WERI-Rb-1 (cell line): ENCODE measurements around the gene FRAS1.
"Not testable (repeated sequence)": the region's sequence is repeated elsewhere in the genome, so short reads cannot be mapped to it uniquely, and the experiment has no call there.

ENCODE experiments used
- DNase-seq: peaks from one replicate; pipeline ENCODE4 v3.0.0-alpha.2; 2020
- H3K27ac ChIP-seq: fragments of 250-450 bp; sonication (Bioruptor Pico); 2 replicates; pipeline ENCODE4 v1.5.1; 2020; ENCODE audit warnings: mild to moderate bottlenecking, moderate library complexity
- H3K27me3 ChIP-seq: fragments of 250-450 bp; sonication (Bioruptor Pico); 2 replicates; pipeline ENCODE4 v1.5.1; 2021; ENCODE audit warnings: mild to moderate bottlenecking, low read depth, moderate library complexity; ENCODE audit not compliant: insufficient read depth, severe bottlenecking
- H3K36me3 ChIP-seq: fragments of 250-450 bp; sonication (Bioruptor Pico); 2 replicates; pipeline ENCODE4 v1.5.1; 2020; ENCODE audit warnings: mild to moderate bottlenecking, moderate library complexity
- H3K4me3 ChIP-seq: 2 replicates; pipeline ENCODE4 v1.5.1; 2011; ENCODE audit warnings: low read depth, mild to moderate bottlenecking, control low read depth, low read length
- H3K9me3 ChIP-seq: fragments of 250-450 bp; sonication (Bioruptor Pico); 2 replicates; pipeline ENCODE4 v1.5.1; 2021; ENCODE audit warnings: mild to moderate bottlenecking, moderate library complexity; ENCODE audit not compliant: severe bottlenecking
- CTCF ChIP-seq: IDR thresholded peaks from 2 replicates; pipeline ENCODE4 v1.5.1; 2011; ENCODE audit warnings: low read depth, mild to moderate bottlenecking, control low read depth, inconsistent platforms, low read length

Gene FRAS1

GRCh38 chr4:78534286-78534955 is 477.3 kb downstream of the FRAS1 start:
- no peak overlapping the region for H3K27ac ChIP-seq
- DNase-seq = no peak
- H3K36me3 ChIP-seq = no peaks in the 10 kb centered on the region
- no peaks in the 10 kb centered on the region for H3K27me3 ChIP-seq
- H3K9me3 ChIP-seq = peaks cover 2% of the 10 kb centered on the region
- no peak overlapping the region for H3K4me3 ChIP-seq
- TF ChIP-seq CTCF = no peak

- DNase-seq = no peak
- TF ChIP-seq CTCF = no peak
- no peak overlapping the region for H3K4me3 ChIP-seq
- no peak overlapping the region for H3K27ac ChIP-seq
- H3K9me3 ChIP-seq = peaks cover 2% of the 10 kb centered on the region
- no peaks in the 10 kb centered on the region for H3K36me3 ChIP-seq
- H3K27me3 ChIP-seq = no peaks in the 10 kb centered on the region
Observed at GRCh38 chr4:78542373-78542772, 485.2 kb downstream of the FRAS1 start.

- Histone ChIP-seq H3K36me3 (no peaks in the 10 kb centered on the region), H3K27ac (no peak overlapping the region), H3K9me3 (peaks cover 2% of the 10 kb centered on the region), H3K4me3 (no peak overlapping the region), H3K27me3 (no peaks in the 10 kb centered on the region)
- DNase-seq = no peak
- no peak for TF ChIP-seq CTCF
Observed at GRCh38 chr4:78543424-78544125, 486.5 kb downstream of the FRAS1 start.

GRCh38 chr4:78544678-78545077 is 487.6 kb downstream of the FRAS1 start:
- H3K9me3 ChIP-seq = no peaks in the 10 kb centered on the region
- no peak for DNase-seq
- TF ChIP-seq CTCF = no peak
- H3K27ac ChIP-seq = no peak overlapping the region
- H3K4me3 ChIP-seq = no peak overlapping the region
- H3K27me3 ChIP-seq = no peaks in the 10 kb centered on the region
- no peaks in the 10 kb centered on the region for H3K36me3 ChIP-seq

- Histone ChIP-seq H3K9me3 (no peaks in the 10 kb centered on the region), H3K27me3 (no peaks in the 10 kb centered on the region), H3K4me3 (no peak overlapping the region), H3K36me3 (no peaks in the 10 kb centered on the region), H3K27ac (no peak overlapping the region)
- no peak for TF ChIP-seq CTCF
- no peak for DNase-seq
Observed at GRCh38 chr4:78545275-78546246, 488.4 kb downstream of the FRAS1 start.

GRCh38 chr4:78547899-78548298 is 490.8 kb downstream of the FRAS1 start:
- not testable (repeated sequence) for H3K9me3 ChIP-seq, H3K36me3 ChIP-seq, H3K4me3 ChIP-seq, DNase-seq, H3K27ac ChIP-seq, H3K27me3 ChIP-seq

GRCh38 chr4:78548889-78549288 is 491.8 kb downstream of the FRAS1 start:
- H3K9me3 ChIP-seq, H3K36me3 ChIP-seq, H3K27ac ChIP-seq, H3K27me3 ChIP-seq, DNase-seq, H3K4me3 ChIP-seq: not testable (repeated sequence)
